Esophagus squamous epithelium (tissue), 5 donors: ENCODE results near the gene UQCRFS1. TPM values are rescaled to one million over a fixed set of nuclear protein-coding genes. Genes with fewer than 3 reads are reported as not detected.
"Not testable (repeated sequence)": the region's sequence is repeated elsewhere in the genome, so short reads cannot be mapped to it uniquely, and the experiment has no call there.

Experiments
- DNase-seq: peaks from one replicate; lab custom pipeline; 2025; lab: John Stamatoyannopoulos, UW
- H3K27ac ChIP-seq, 4 donors: fragments of 200-600 bp; sonication (generic); one replicate each; pipeline ENCODE4 v1.5.1; 2016 to 2019; ENCODE audit warnings: mild to moderate bottlenecking in 1 of 4
- H3K27me3 ChIP-seq, 4 donors: fragments of 200-600 bp; sonication (generic); 1 replicate in 3 of 4; 2 replicates in 1 of 4; pipeline versions ENCODE4 v1.5.1 to v1.6.0; 2017 to 2021; ENCODE audit warnings: antibody characterized with exemption in 1 of 4
- H3K36me3 ChIP-seq, 3 donors: fragments of 200-600 bp; sonication (generic); one replicate each; pipeline ENCODE4 v1.5.1; 2016 to 2019
- H3K4me1 ChIP-seq, 3 donors: fragments of 200-600 bp; sonication (generic); one replicate each; pipeline ENCODE4 v1.5.1; 2017 to 2019
- H3K4me3 ChIP-seq, 4 donors: fragments of 200-600 bp; sonication (generic); 1 replicate in 3 of 4; 2 replicates in 1 of 4; pipeline ENCODE4 v1.5.1; 2016 to 2019; ENCODE audit warnings: mild to moderate bottlenecking in 2 of 4, moderate library complexity in 1 of 4
- H3K9me3 ChIP-seq, 3 donors: fragments of 200-600 bp; sonication (generic); one replicate each; pipeline ENCODE4 v1.5.1; 2016 to 2019
- CTCF ChIP-seq, 6 experiments: fragments of 450-650 bp in 4 of 6; fragments of 200-600 bp in 2 of 6; sonication (generic) in 2 of 6; IDR thresholded peaks; one replicate each; pipeline ENCODE4 v1.5.1; 2016 to 2019; ENCODE audit warnings: antibody characterized with exemption in 6 of 6, mild to moderate bottlenecking in 4 of 6, moderate library complexity in 4 of 6
- POLR2A ChIP-seq, 4 donors: fragments of 450-650 bp; IDR thresholded peaks; one replicate each; pipeline ENCODE4 v1.6.1; 2017; ENCODE audit warnings: antibody characterized with exemption in 4 of 4, mild to moderate bottlenecking in 4 of 4, moderate library complexity in 3 of 4
- WGBS, 2 donors: methylation state at CpG; one replicate each; pipeline ENCODE4 v1.1.5; 2018; 5-methylcytosine and 5-hydroxymethylcytosine counted together
- intact Hi-C: fragments of 100-400 bp; cut with DNase I; formaldehyde crosslinking; loops from one replicate; pipeline ENCODE4 v1.15.0; 2022
- total RNA-seq, 4 donors: library from RNA; depleted of rRNA; stranded (reverse); fragments of >200 nt; gene quantifications; one replicate each; pipeline ENCODE4 v1.1.0, GENCODE V29; 2016
- donor health status: DM: yes; HTN: yes; CAD: no.

The UQCRFS1 gene
- total RNA-seq, 4 donors from 2014 or later = 23.7 to 41.1 (median 36.9) TPM

GRCh38 chr19:29207403-29208187 is 5.4 kb downstream of the UQCRFS1 start:
- DNase-seq, H3K27me3 ChIP-seq, H3K27ac ChIP-seq, H3K9me3 ChIP-seq, intact Hi-C loops, H3K4me3 ChIP-seq: not testable (repeated sequence)
- WGBS, 2 donors = 87 to 96% methylated on average over 5 to 11 of the region's 14 CpGs
- peaks cover 3 to 32% (median 13%) of the 10 kb centered on the region in 3 donors for H3K4me1 ChIP-seq
- H3K36me3 ChIP-seq = peaks cover 0 to 34% (median 14%) of the 10 kb centered on the region in 3 donors

GRCh38 chr19:29206453-29206852 is 6.5 kb downstream of the UQCRFS1 start:
- H3K27ac ChIP-seq = no peak overlapping the region
- H3K4me1 ChIP-seq = peaks cover 0 to 24% (median 7%) of the 10 kb centered on the region in 3 donors
- no peak overlapping the region for H3K4me3 ChIP-seq
- peaks cover 0 to 34% (median 14%) of the 10 kb centered on the region in 3 donors for H3K36me3 ChIP-seq
- no peak for DNase-seq
- intact Hi-C loops = no loop called here
- no peaks in the 10 kb centered on the region for H3K27me3 ChIP-seq
- no peaks in the 10 kb centered on the region for H3K9me3 ChIP-seq
- TF ChIP-seq POLR2A (IDR thresholded peaks at IDR 0.05) (no peak), CTCF (IDR thresholded peaks at IDR 0.05) (no peak)
- 89 to 91% methylated on average over 3 of the region's 3 CpGs for WGBS, 2 donors

DNA sequence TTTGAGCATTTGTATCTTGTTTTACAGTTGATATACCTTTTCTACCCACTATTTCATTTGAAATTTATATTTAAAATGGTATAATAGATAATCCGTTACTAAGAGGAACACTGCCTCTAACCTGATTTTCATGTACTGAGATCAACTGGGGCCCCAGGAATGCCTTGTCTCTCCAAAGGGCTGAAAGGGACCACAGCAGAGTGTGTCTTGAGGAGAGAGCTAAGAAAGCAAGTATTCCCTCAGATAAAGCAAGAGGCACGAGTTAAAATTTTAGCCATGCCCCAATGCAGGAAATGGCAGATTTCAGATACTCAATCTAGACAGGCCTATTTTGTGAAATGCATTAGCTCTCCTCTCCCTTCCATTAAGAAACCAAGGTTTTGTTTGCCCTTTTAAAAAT is 10.7 kb downstream of the UQCRFS1 start:
- intact Hi-C loops = no loop called here
- WGBS, 2 donors = 79 to 86% methylated on average over 2 of the region's 2 CpGs
- H3K27me3 ChIP-seq = no peaks in the 10 kb centered on the region
- DNase-seq = no peak
- H3K4me3 ChIP-seq = no peak overlapping the region
- peaks cover 0 to 24% (median 14%) of the 10 kb centered on the region in 3 donors for H3K36me3 ChIP-seq
- no peak for TF ChIP-seq CTCF (IDR thresholded peaks at IDR 0.05)
- no peak for TF ChIP-seq POLR2A (IDR thresholded peaks at IDR 0.05)
- H3K27ac ChIP-seq = no peak overlapping the region
- no peaks in the 10 kb centered on the region for H3K4me1 ChIP-seq
- peaks cover 0 to 7% (median 0%) of the 10 kb centered on the region in 3 donors for H3K9me3 ChIP-seq

DNA sequence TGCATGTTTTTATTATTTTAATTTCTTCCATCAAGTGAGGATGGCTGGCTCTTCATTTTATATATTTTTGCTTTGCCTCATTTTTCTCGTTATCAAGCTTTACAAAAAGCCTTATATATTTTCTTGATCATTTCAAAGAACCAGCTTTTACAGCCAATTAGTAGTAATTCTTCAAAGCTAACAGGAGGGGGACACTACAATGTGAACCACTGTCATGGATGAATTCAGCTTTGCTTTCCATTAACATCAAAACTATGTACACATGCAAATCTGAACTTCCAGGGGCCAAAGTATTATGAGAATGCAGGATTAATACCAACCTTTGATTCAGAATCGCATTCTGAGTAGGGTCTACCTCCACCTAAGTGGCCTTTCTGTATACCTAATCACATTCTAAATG is 11.1 kb downstream of the UQCRFS1 start:
- 86 to 94% methylated on average over 2 of the region's 2 CpGs for WGBS, 2 donors
- H3K4me1 ChIP-seq = no peaks in the 10 kb centered on the region

GRCh38 chr19:29194658-29195057 is 18.3 kb downstream of the UQCRFS1 start:
- intact Hi-C loops = no loop called here

More for the DNA sequence above, 11.1 kb downstream of the UQCRFS1 start:
- TF ChIP-seq CTCF (IDR thresholded peaks at IDR 0.05) (no peak), POLR2A (IDR thresholded peaks at IDR 0.05) (no peak)
- H3K4me3 ChIP-seq = no peak overlapping the region
- H3K9me3 ChIP-seq = peaks cover 0 to 7% (median 0%) of the 10 kb centered on the region in 3 donors
- intact Hi-C loops = no loop called here
- H3K27me3 ChIP-seq = no peaks in the 10 kb centered on the region
- no peak for DNase-seq
- peaks cover 0 to 20% (median 11%) of the 10 kb centered on the region in 3 donors for H3K36me3 ChIP-seq
- H3K27ac ChIP-seq = no peak overlapping the region

More at GRCh38 chr19:29194658-29195057, 18.3 kb downstream of the UQCRFS1 start:
- no peak for TF ChIP-seq CTCF (IDR thresholded peaks at IDR 0.05)
- TF ChIP-seq POLR2A (IDR thresholded peaks at IDR 0.05) = no peak
- Histone ChIP-seq H3K9me3 (peaks cover 0 to 7% (median 0%) of the 10 kb centered on the region in 3 donors), H3K4me3 (no peak overlapping the region), H3K4me1 (peaks cover 5 to 23% (median 11%) of the 10 kb centered on the region in 3 donors), H3K27me3 (no peaks in the 10 kb centered on the region), H3K36me3 (no peaks in the 10 kb centered on the region), H3K27ac (no peak overlapping the region)
- no peak for DNase-seq
- 43 to 46% methylated on average over 2 of the region's 2 CpGs for WGBS, 2 donors
